ENCODE data around the gene SNRPD2.

- TF ChIP-seq EZH2 (IDR thresholded peaks at IDR 0.05) (no peak), CTCF (IDR thresholded peaks at IDR 0.05) (peak; percentile 93)
Observed at GRCh38 chr19:45681391-45682015, 10.2 kb downstream of the SNRPD2 start.

All from neural progenitor cell (in vitro differentiated cells).